Tibial nerve (tissue), 4 donors: ENCODE measurements around the gene PDCD11.

ENCODE experiments used
- CTCF ChIP-seq, 5 experiments: fragments of 200-600 bp in 3 of 5; fragments of 450-650 bp in 2 of 5; sonication (generic) in 3 of 5; IDR thresholded peaks; one replicate each; pipeline ENCODE4 v1.5.1; 2016 to 2019; ENCODE audit warnings: antibody characterized with exemption in 5 of 5, mild to moderate bottlenecking in 3 of 5, moderate library complexity in 2 of 5
- EP300 ChIP-seq, 2 donors: sonication (generic); formaldehyde crosslinking; IDR thresholded peaks; one replicate each; pipeline ENCODE4 v1.6.1; 2017; ENCODE audit warnings: antibody characterized with exemption in 2 of 2, mild to moderate bottlenecking in 1 of 2

- TF ChIP-seq EP300 (IDR thresholded peaks at IDR 0.05) (no peak), CTCF (IDR thresholded peaks at IDR 0.05) (no peak)
These were observed 22.2 kb upstream of the PDCD11 start for GRCh38 chr10:103374263-103374662.
